Heart left ventricle (tissue), 13 donors: ENCODE results near the gene ERVW-1.

Experiments
- POLR2A ChIP-seq, 2 donors: fragments of 450-650 bp; IDR thresholded peaks; one replicate each; pipeline ENCODE4 v1.6.1; 2017; ENCODE audit warnings: antibody characterized with exemption in 2 of 2, mild to moderate bottlenecking in 2 of 2, moderate library complexity in 2 of 2
- TF ChIP-seq, protein P1 (sequence below), 12 donors: fragments of 200-600 bp; sonication (generic) in 4 of 12; IDR thresholded peaks; one replicate each; pipeline versions ENCODE4 v1.5.0 to v1.8.0; 2018 to 2022; ENCODE audit warnings: antibody characterized with exemption in 12 of 12, mild to moderate bottlenecking in 5 of 12
- donor health status: ischemic (EF 13 %, LVEDD 7.1; RV severe dilation, severe dysfunction).
- donor health status: DM: no; HTN: yes; CAD: no.
- donor health status: DM: no; HTN: no; CAD: no.
- donor health status: ischemic (EF 25% LVEDD 6.9; RV normal size, moderate dysfunction).
- donor health status: ischemic (EF 25% LVEDD 5.7; RV mildly dilated, moderate dysfunction).
- donor health status: ischemic (EF 35%, LVEDD 5.7; RV mildly dilated, moderate dysfunction).
- donor health status: nonischemic (EF 11% LVEDD 7.7; RV severe dilation, severe dysfunction).
- donor health status: DM: yes; HTN: yes; CAD: no.
- donor health status: PGD.
- donor health status: ischemic (EF 29% LVEDD 5.4; RV normal size, mild dysfunction).
- donor health status: nonischemic (EF 23%, LVEDD 6.1; RV moderate dilation, normal function).

DNA sequence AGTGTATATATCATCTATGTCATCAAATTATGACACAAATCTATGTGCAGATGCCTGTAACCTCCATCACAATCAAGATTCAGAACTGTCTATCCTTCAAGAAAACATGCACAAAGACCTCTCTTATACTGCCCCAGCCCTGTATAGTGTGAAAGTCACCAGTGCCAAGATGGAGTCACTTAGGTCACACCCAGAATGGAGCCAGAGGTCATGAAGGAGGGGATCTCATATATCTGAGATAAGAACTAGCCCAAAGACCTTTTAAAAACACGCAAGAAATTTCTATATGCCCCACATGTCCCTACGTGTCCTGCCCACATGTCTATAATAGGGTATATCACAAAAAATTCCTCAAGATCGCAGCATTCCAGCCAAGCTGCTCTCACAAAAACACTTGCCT is 50.6 kb downstream of the ERVW-1 start:
- no peak for TF ChIP-seq POLR2A (IDR thresholded peaks at IDR 0.05)
- TF ChIP-seq, protein P1, sequence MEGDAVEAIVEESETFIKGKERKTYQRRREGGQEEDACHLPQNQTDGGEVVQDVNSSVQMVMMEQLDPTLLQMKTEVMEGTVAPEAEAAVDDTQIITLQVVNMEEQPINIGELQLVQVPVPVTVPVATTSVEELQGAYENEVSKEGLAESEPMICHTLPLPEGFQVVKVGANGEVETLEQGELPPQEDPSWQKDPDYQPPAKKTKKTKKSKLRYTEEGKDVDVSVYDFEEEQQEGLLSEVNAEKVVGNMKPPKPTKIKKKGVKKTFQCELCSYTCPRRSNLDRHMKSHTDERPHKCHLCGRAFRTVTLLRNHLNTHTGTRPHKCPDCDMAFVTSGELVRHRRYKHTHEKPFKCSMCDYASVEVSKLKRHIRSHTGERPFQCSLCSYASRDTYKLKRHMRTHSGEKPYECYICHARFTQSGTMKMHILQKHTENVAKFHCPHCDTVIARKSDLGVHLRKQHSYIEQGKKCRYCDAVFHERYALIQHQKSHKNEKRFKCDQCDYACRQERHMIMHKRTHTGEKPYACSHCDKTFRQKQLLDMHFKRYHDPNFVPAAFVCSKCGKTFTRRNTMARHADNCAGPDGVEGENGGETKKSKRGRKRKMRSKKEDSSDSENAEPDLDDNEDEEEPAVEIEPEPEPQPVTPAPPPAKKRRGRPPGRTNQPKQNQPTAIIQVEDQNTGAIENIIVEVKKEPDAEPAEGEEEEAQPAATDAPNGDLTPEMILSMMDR (IDR thresholded peaks at IDR 0.05) = no peak
